Activated B cell treated with CpG ODN at 0.5 μM for 24 hours (primary cell): ENCODE data around the gene KCNK1. TPM values are rescaled to one million over a fixed set of nuclear protein-coding genes. Genes with fewer than 3 reads are reported as not detected.

Experiments used
- ATAC-seq: fragments of 200-7000 bp; cut with Tn5 transposase; one replicate; pipeline ENCODE4 v1.10.0; 2021; ENCODE audit warnings: low read depth, mild to moderate bottlenecking, moderate library complexity
- CTCF ChIA-PET: fragments of 350-600 bp; sonication (Branson Sonifier 250); formaldehyde crosslinking; loops from one replicate; lab custom pipeline; 2021; ENCODE audit warnings: antibody characterized with exemption; lab: Charles Lee
- POLR2A ChIA-PET: fragments of 350-600 bp; sonication (Branson Sonifier 250); formaldehyde crosslinking; loops from one replicate; lab custom pipeline; 2021; ENCODE audit warnings: antibody characterized with exemption; lab: Charles Lee
- DNase-seq: peaks from one replicate; pipeline ENCODE4 v3.0.0; 2022
- H3K27ac Mint-ChIP-seq: one replicate; pipeline ENCODE4 v1.8.0; 2020; ENCODE audit warnings: mixed read lengths
- H3K27me3 Mint-ChIP-seq: one replicate; pipeline ENCODE4 v1.8.0; 2021; ENCODE audit warnings: mixed read lengths
- H3K36me3 Mint-ChIP-seq: one replicate; pipeline ENCODE4 v1.8.0; 2021; ENCODE audit warnings: low read depth, mixed read lengths
- H3K4me1 Mint-ChIP-seq: one replicate; pipeline ENCODE4 v1.8.0; 2021; ENCODE audit warnings: mixed read lengths
- H3K4me3 Mint-ChIP-seq: one replicate; pipeline ENCODE4 v1.8.0; 2020; ENCODE audit warnings: mild to moderate bottlenecking, mixed read lengths
- H3K9me3 Mint-ChIP-seq: one replicate; pipeline ENCODE4 v1.8.0; 2020; ENCODE audit warnings: mixed read lengths
- intact Hi-C: fragments of 100-400 bp; cut with micrococcal nuclease; formaldehyde crosslinking; loops from one replicate; pipeline ENCODE4 v1.15.1; 2024
- total RNA-seq: library from RNA; stranded (reverse); gene quantifications from 2 replicates; pipeline ENCODE4 v1.2.3, GENCODE V29; 2022
- TF ChIP-seq, protein P1 (sequence below): fragments of 200-600 bp; IDR thresholded peaks from one replicate; pipeline ENCODE4 v1.8.0; 2022; ENCODE audit warnings: antibody characterized with exemption, mild to moderate bottlenecking

KCNK1 gene
- total RNA-seq, 1 donor from 2014 or later = not detected

DNA sequence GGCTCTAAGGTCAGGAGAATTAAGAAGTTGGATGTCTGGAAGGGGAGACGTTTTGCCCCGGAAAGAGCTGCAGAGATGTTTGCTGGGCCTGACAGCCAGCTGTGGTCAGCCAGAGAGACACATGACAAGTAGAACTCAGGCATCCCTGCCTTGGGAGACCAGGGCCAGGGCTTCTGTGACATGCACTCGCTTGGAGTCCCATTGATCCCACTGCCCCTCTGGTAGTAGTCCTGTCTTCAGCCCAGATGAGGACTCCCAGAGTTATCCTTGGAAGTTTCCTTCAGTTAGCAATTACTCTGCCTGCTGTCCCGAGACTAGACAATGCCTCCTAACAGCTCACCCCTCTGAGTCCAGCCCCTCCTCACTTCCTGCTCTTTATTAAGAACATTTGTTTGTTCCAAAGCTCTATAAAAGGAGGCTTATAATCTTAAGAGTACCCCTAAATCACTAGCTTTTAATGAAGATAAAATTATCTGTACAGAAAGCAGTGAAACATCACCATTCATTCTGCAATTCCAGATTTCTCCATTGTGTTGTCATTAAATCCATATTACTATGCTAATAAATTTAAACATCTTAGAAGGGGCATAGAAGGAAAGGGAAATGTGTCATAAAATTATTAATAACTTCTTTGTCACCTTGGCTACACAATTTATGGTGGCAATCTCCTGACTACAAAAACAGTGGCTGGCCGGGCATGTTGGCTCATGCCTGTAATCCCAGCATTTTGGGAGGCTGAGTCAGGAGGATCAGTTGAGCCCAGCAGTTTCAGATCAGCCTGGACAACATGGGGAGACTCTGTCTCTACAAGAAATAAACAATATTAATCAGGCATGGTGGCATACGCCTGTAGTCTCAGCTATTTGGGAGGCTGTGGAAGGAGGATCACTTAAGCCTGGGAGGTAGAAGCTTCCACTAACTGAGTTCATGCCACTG, 94.2 kb downstream of the KCNK1 start:
- Mint-ChIP-seq H3K27me3 (no peaks in the 10 kb centered on the region), H3K4me1 (no peaks in the 10 kb centered on the region), H3K4me3 (no peak overlapping the region), H3K9me3 (peaks cover 4% of the 10 kb centered on the region), H3K27ac (no peak overlapping the region), H3K36me3 (no peaks in the 10 kb centered on the region)
- ATAC-seq (no peak), DNase-seq (no peak)
- intact Hi-C loops = no loop called here
- TF ChIP-seq, protein P1, sequence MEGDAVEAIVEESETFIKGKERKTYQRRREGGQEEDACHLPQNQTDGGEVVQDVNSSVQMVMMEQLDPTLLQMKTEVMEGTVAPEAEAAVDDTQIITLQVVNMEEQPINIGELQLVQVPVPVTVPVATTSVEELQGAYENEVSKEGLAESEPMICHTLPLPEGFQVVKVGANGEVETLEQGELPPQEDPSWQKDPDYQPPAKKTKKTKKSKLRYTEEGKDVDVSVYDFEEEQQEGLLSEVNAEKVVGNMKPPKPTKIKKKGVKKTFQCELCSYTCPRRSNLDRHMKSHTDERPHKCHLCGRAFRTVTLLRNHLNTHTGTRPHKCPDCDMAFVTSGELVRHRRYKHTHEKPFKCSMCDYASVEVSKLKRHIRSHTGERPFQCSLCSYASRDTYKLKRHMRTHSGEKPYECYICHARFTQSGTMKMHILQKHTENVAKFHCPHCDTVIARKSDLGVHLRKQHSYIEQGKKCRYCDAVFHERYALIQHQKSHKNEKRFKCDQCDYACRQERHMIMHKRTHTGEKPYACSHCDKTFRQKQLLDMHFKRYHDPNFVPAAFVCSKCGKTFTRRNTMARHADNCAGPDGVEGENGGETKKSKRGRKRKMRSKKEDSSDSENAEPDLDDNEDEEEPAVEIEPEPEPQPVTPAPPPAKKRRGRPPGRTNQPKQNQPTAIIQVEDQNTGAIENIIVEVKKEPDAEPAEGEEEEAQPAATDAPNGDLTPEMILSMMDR = no peak
- POLR2A ChIA-PET = no interaction called here
- CTCF ChIA-PET = no interaction called here

- CTCF ChIA-PET = no interaction called here
- Mint-ChIP-seq H3K9me3 (peaks cover 4% of the 10 kb centered on the region), H3K27ac (no peak overlapping the region), H3K4me3 (no peak overlapping the region), H3K36me3 (no peaks in the 10 kb centered on the region), H3K4me1 (no peaks in the 10 kb centered on the region), H3K27me3 (no peaks in the 10 kb centered on the region)
- no peak for DNase-seq
- no peak for ATAC-seq
- TF ChIP-seq, protein P1 = no peak
- POLR2A ChIA-PET = no interaction called here
- intact Hi-C loops = no loop called here
Measured at GRCh38 chr1:233710031-233710430, 96.1 kb downstream of the KCNK1 start.

GRCh38 chr1:233710507-233710906, 96.6 kb downstream of the KCNK1 start:
- no peaks in the 10 kb centered on the region for H3K27me3 Mint-ChIP-seq
- no peaks in the 10 kb centered on the region for H3K36me3 Mint-ChIP-seq
- ChIA-PET POLR2A (no interaction called here), CTCF (no interaction called here)
- H3K4me3 Mint-ChIP-seq = no peak overlapping the region
- TF ChIP-seq, protein P1 = no peak
- H3K27ac Mint-ChIP-seq = no peak overlapping the region
- ATAC-seq (no peak), DNase-seq (no peak)
- H3K9me3 Mint-ChIP-seq = peaks cover 4% of the 10 kb centered on the region
- intact Hi-C loops = no loop called here
- no peaks in the 10 kb centered on the region for H3K4me1 Mint-ChIP-seq

DNA sequence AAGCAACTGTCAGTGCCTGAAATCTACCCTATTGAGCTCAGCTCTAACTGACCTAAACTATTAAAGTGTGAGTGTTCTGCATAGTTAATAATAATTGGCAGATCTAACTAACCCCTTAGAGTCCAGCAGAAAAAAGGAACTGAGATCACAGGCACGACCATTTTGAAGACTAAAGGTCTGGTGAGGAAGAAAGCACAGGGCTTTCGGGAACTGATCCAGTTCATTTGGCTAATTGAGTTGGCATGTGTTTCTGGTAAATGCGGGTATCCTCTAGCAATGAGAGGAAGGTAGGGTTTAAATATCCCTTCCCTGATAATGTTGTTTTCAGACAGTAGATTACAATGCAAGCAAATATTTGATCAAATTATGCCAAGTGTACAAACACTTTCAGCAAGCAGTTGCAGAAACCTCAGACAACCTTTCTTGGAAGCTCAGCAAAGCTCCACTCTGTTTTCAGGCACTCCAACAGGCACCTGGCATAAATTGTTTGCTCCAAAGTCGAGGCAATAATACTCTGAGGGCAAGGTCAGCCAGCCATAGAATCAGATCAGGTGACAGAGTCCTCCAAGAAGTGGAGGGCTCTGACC, 100.8 kb downstream of the KCNK1 start:
- DNase-seq = no peak
- no peak for ATAC-seq
- Mint-ChIP-seq H3K9me3 (peaks cover 4% of the 10 kb centered on the region), H3K27me3 (no peaks in the 10 kb centered on the region), H3K4me3 (no peak overlapping the region), H3K36me3 (no peaks in the 10 kb centered on the region), H3K4me1 (no peaks in the 10 kb centered on the region), H3K27ac (no peak overlapping the region)
- intact Hi-C loops = no loop called here
- CTCF ChIA-PET = no interaction called here
- POLR2A ChIA-PET = no interaction called here
- TF ChIP-seq, protein P1 = no peak

GRCh38 chr1:233718057-233718456, 104.2 kb downstream of the KCNK1 start:
- H3K36me3 Mint-ChIP-seq = no peaks in the 10 kb centered on the region
- intact Hi-C loops = no loop called here
- H3K4me3 Mint-ChIP-seq = no peak overlapping the region
- POLR2A ChIA-PET = no interaction called here
- H3K27ac Mint-ChIP-seq = no peak overlapping the region
- no peak for ATAC-seq
- CTCF ChIA-PET = no interaction called here
- peaks cover 2% of the 10 kb centered on the region for H3K27me3 Mint-ChIP-seq
- no peaks in the 10 kb centered on the region for H3K9me3 Mint-ChIP-seq
- H3K4me1 Mint-ChIP-seq = no peaks in the 10 kb centered on the region
- TF ChIP-seq, protein P1 = no peak
- DNase-seq = no peak
